ENCODE measurements around the gene PIGS.

DNA sequence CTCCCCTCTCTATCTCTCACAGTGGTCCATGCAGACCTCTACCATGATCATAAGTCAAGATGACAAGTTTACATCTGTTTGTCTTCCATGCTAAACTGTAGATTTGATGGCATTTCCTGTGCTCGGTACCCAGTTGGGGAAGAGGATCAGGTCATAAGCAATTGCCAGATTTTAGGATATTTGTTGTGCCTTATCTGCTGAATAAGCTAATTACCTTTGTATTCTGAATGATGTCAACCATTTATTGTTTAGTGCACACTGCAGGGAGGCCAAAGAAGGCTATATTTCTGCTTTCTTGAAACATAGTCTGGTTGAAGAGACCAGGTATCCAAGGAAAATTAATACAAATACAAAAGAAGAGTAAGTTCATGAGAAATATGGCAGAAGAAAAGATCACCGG lies 11.2 kb upstream of the PIGS start:
- TF ChIP-seq, protein P1, sequence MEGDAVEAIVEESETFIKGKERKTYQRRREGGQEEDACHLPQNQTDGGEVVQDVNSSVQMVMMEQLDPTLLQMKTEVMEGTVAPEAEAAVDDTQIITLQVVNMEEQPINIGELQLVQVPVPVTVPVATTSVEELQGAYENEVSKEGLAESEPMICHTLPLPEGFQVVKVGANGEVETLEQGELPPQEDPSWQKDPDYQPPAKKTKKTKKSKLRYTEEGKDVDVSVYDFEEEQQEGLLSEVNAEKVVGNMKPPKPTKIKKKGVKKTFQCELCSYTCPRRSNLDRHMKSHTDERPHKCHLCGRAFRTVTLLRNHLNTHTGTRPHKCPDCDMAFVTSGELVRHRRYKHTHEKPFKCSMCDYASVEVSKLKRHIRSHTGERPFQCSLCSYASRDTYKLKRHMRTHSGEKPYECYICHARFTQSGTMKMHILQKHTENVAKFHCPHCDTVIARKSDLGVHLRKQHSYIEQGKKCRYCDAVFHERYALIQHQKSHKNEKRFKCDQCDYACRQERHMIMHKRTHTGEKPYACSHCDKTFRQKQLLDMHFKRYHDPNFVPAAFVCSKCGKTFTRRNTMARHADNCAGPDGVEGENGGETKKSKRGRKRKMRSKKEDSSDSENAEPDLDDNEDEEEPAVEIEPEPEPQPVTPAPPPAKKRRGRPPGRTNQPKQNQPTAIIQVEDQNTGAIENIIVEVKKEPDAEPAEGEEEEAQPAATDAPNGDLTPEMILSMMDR (IDR thresholded peaks at IDR 0.05) = no peak
- TF ChIP-seq POLR2A (IDR thresholded peaks at IDR 0.05) = no peak
